Retinal pigment epithelial cell (primary cell): ENCODE measurements around the gene GPR149.
A peak's percentile ranks its signal among the peaks of the same experiment; 100 is the strongest.

Experiments used
- DNase-seq: peaks from one replicate; pipeline ENCODE4 v3.0.0-alpha.2; 2010; ENCODE audit warnings: low read depth
- H3K4me3 ChIP-seq: 2 replicates; pipeline ENCODE4 v1.5.1; 2011; ENCODE audit warnings: mild to moderate bottlenecking, low read length, control low read depth, moderate library complexity
- TF ChIP-seq, protein P1 (sequence below): conservative IDR thresholded peaks from 2 replicates; pipeline ENCODE4 v1.5.1; 2011; ENCODE audit warnings: low read depth, low read length, control low read depth, inconsistent platforms

GPR149 gene

DNA sequence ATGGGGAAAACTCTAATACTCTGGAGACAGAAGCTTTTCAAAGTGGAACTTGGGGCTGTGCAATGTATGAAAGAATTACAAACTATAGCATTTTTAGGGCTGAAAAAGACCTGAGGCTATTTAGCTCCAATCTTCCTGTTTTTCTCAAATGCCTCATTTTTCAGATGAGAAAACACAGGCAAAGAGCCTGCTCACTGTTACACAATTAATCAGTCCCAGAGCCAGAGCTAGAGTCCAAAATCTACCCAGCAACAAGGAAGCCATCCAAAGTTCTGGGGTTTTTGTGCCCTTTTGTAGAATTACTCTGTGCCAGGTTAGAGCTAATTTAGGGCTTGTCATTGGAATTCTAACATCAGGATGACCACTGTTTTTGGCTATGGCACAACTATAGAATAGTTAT, 45.5 kb downstream of the GPR149 start:
- no peak for DNase-seq
- no peak overlapping the region for H3K4me3 ChIP-seq
- TF ChIP-seq, protein P1, sequence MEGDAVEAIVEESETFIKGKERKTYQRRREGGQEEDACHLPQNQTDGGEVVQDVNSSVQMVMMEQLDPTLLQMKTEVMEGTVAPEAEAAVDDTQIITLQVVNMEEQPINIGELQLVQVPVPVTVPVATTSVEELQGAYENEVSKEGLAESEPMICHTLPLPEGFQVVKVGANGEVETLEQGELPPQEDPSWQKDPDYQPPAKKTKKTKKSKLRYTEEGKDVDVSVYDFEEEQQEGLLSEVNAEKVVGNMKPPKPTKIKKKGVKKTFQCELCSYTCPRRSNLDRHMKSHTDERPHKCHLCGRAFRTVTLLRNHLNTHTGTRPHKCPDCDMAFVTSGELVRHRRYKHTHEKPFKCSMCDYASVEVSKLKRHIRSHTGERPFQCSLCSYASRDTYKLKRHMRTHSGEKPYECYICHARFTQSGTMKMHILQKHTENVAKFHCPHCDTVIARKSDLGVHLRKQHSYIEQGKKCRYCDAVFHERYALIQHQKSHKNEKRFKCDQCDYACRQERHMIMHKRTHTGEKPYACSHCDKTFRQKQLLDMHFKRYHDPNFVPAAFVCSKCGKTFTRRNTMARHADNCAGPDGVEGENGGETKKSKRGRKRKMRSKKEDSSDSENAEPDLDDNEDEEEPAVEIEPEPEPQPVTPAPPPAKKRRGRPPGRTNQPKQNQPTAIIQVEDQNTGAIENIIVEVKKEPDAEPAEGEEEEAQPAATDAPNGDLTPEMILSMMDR, result no peak

- DNase-seq, result no peak
- H3K4me3 ChIP-seq, result no peak overlapping the region
- TF ChIP-seq, protein P1, result no peak
Measured at GRCh38 chr3:154378311-154378710, 51.7 kb downstream of the GPR149 start.

DNA sequence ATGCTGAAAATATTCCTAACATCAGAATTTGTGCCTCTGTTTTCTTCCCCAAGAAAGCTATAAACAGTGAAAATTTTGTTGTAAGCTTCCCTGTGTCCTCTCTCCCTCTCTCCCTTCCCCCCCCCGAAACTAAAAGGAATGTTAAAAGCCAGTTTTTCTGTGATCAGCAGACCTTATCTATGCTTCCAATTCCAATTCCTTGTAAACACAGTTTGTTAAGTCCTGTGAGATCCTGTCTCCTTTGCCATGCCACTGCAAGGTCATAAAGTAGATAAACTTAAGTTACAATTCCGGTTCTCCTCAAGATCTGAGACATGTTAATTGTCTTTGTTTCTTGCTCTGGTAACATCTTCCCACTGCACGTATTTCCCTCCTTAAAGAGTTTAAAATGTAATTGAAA, 62.8 kb downstream of the GPR149 start:
- DNase-seq, result no peak
- H3K4me3 ChIP-seq, result no peak overlapping the region
- TF ChIP-seq, protein P1, result no peak

DNA sequence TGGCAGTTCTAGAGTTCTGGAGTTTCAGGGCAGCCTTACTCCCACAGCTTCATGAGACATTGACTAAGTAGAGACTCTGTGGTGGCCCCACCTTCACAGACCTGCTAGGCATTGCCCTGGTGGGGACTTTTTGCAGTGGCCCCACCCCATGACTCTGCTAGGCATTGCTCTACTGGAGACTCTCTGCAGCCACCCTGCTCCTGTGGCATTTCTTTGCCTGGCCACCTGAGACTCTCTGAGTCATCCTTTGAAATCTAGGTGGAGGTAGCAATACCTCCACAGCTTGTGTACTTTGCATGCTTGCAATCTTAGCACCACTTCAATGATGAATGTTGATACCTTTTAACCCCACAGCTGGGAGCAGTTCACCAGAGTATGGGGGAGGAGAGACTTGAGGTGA, 65.1 kb downstream of the GPR149 start:
- TF ChIP-seq, protein P1, result no peak
- DNase-seq, result no peak
- H3K4me3 ChIP-seq, result no peak overlapping the region

GRCh38 chr3:154361099-154361498, 68.9 kb downstream of the GPR149 start:
- no peak for DNase-seq
- H3K4me3 ChIP-seq, result no peak overlapping the region
- TF ChIP-seq, protein P1, result no peak

GRCh38 chr3:154356009-154356408, 74.0 kb downstream of the GPR149 start:
- TF ChIP-seq, protein P1, result no peak
- peak; percentile 1 for DNase-seq
- H3K4me3 ChIP-seq, result no peak overlapping the region

DNA sequence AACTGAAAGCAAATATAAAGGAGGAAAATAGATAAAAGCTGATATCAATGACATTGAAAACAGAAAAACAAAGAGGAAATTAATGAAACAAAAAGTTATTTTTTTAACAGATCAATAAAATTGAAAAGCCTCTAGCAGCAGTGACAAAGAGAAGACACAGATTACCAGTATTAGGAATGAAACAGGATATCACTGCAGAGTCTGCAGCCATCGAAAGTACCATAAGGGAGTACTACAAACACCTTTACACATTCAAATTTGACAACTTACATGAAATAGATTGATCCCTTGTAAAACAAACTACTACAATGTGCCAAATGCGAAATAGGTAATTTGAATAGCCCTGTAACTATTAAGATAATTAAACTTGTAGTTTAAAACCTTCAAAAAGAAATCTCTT, 80.8 kb downstream of the GPR149 start:
- DNase-seq, result no peak
- no peak overlapping the region for H3K4me3 ChIP-seq
- TF ChIP-seq, protein P1, result no peak
